Stimulated activated naive B cell treated with anti-CD40 and anti-IgM and Interleukin-4, amounts not matched to agents 10 μg/mL and 1 μg/mL and 100 μg/mL, for 72 hours (primary cell): ENCODE measurements around the gene PEX10.

Source experiments
- ATAC-seq, 2 donors: fragments of 150-1000 bp; cut with Tn5 transposase; replicated peaks; 2 replicates each; pipeline ENCODE4 v1.10.0; 2021; ENCODE audit warnings: moderate library complexity in 1 of 2
- DNase-seq: peaks from one replicate; pipeline ENCODE4 v3.0.0; 2021
- H3K27ac Mint-ChIP-seq: one replicate; pipeline ENCODE4 v1.8.0; 2022; ENCODE audit warnings: mild to moderate bottlenecking, mixed read lengths
- H3K27me3 Mint-ChIP-seq, 2 donors: one replicate each; pipeline ENCODE4 v1.8.0; 2022; ENCODE audit warnings: mixed read lengths in 2 of 2
- H3K36me3 Mint-ChIP-seq, 2 donors: one replicate each; pipeline ENCODE4 v1.8.0; 2022; ENCODE audit warnings: mixed read lengths in 2 of 2, mild to moderate bottlenecking in 1 of 2
- H3K4me1 Mint-ChIP-seq, 2 donors: one replicate each; pipeline ENCODE4 v1.8.0; 2022; ENCODE audit warnings: mixed read lengths in 2 of 2, mild to moderate bottlenecking in 1 of 2
- H3K4me3 Mint-ChIP-seq, 2 donors: one replicate each; pipeline ENCODE4 v1.8.0; 2022; ENCODE audit warnings: mild to moderate bottlenecking in 2 of 2, mixed read lengths in 2 of 2, moderate library complexity in 1 of 2
- H3K9me3 Mint-ChIP-seq, 2 donors: one replicate each; pipeline ENCODE4 v1.8.0; 2022; ENCODE audit warnings: mixed read lengths in 2 of 2, mild to moderate bottlenecking in 1 of 2

PEX10 gene

DNA sequence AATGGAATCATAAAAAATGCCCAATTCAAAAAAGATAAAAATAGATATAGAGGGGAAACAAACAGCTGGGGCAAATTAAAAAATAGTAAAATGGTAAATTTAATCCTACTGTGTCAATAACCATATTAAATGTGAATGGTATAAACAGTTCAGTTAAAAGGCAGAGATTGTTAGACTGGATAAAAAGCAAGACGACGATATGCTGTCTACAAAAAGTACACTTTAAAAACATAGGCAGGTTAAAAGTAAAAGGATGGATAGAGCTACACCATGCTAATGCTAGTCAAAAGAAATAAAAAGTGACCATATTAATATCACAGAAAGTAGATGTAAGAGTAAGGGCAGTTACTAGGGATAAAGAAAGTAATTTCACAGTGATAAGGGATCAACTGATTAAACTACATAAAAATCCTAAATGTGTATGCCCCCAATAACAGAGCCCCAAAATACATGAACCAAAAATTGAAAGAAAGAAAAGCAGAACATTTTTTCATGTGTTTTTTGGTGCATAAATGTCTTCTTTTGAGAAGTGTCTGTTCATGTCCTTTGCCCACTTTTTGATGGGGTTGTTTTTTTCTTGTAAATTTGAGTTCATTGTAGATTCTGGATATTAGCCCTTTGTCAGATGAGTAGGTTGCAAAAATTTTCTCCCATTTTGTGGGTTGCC lies 48.4 kb downstream of the PEX10 start:
- Mint-ChIP-seq H3K4me3 (no peak overlapping the region), H3K27me3 (no peaks in the 10 kb centered on the region), H3K27ac (no peak overlapping the region), H3K4me1 (no peaks in the 10 kb centered on the region), H3K36me3 (peaks cover 4 to 15% of the 10 kb centered on the region in 2 donors), H3K9me3 (peaks cover 0 to 7% of the 10 kb centered on the region in 2 donors)
- DNase-seq (no peak), ATAC-seq (no peak)

DNA sequence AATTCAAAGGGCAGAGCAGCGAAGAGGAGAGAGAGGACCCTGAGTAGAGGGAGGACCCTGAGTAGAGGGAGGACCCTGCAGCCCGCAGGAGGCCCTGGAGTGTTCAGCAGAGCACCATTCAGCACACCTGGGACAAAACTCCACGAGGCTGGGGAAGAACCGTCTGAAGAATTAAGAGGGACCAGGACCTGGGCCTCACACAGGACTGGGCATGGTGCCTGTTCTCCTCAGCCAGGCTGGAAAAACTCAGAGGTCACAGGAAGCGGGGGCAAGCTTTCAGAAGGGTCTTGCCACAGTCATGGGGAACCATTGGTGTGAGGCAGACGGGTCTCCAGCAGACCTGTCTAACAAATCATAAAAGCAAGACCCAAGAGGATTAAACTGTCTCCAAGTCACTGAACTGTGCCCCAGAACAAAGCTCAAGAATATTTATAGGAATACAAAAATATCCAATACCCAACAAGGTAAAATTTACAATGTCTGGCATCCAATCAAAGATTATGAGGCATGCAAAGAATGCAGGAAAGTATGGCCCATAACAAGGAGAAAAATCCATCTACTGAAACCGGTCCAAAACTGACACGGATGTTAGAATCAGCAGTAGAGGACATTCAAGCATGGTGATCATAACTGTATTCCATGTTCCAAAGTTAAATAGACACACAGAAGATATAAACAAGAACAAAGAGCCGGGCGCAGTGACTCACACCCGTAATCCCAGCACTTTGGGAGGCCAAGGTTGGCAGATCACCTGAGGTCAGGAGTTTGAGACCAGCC lies 51.6 kb downstream of the PEX10 start:
- no peak for ATAC-seq
- no peaks in the 10 kb centered on the region for H3K27me3 Mint-ChIP-seq
- no peak for DNase-seq
- no peak overlapping the region for H3K4me3 Mint-ChIP-seq
- H3K36me3 Mint-ChIP-seq = peaks cover 4 to 11% of the 10 kb centered on the region in 2 donors
- H3K27ac Mint-ChIP-seq = peak overlapping the region; percentile 76
- H3K9me3 Mint-ChIP-seq = peaks cover 0 to 7% of the 10 kb centered on the region in 2 donors
- no peaks in the 10 kb centered on the region for H3K4me1 Mint-ChIP-seq

DNA sequence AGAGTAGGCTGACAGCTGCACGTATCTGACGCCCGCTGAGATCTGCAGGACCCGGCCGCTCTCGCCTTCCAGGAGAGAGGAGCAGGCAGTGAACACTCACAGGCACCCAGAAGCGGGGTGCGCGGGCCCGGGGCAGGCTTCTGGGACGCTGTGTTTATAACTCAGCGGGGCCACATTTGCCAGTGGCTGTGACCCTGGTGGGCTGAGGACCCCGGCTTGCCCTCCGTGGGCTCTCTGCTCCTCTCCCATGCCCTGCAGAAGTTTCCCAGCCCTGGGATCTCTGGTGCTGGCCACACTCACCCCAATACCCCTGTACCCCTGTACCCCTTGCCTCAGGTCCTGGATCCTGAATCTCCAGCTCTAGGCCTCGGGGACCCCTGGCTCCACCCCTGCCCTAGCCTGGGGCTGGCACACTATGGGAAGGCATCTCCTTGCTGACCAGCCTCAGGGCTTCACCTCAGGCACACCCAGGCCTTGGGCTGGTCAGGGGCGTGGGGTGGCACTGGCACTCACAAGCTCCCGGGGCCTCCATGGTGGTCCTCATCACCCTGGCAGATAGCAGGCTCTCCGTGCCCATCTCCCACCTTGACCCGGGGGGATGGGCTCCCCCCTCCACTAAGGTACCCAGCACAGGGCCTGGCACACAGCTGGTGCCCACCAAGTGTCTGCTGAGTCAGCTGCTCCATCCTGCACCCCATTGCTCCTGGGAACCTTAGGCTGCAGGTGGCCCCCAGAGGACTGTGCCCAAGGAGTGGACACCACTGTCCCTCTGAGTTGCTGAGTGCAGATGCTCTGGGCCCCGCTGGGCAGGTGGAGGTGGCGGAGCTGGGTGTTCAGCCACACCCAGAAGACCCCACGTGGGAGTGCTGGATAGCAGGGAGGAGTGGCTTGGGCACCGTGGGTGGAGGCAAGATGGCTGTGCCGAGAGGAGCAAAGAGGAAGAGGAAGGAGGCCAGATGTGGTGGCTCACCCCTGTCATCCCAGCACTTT lies 53.4 kb downstream of the PEX10 start:
- no peak for ATAC-seq
- H3K4me3 Mint-ChIP-seq = no peak overlapping the region

DNA sequence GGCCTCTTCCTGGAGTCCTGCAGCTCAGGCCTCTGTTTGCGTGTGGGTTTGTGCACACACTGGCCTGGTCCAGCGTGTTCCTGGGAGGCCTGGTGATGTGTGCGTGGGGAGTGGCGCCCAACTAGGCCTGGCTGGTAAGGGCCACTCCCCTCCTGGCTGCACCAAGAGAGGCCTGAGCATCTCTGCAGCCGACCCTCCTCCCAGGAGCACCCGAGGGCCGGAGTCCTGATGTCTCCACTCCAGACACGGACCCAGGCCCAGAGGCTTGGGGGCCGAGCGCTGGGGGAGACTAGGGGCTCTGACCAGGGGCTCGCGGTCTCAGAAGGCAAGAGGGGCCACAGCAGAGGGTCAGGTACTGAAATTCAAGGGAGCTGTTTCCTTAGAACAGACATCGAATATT lies 54.3 kb downstream of the PEX10 start:
- no peak overlapping the region for H3K4me3 Mint-ChIP-seq
- peaks cover 4 to 6% of the 10 kb centered on the region in 2 donors for H3K36me3 Mint-ChIP-seq
- ATAC-seq = no peak
- no peak overlapping the region for H3K27ac Mint-ChIP-seq
- DNase-seq = no peak
- peaks cover 0 to 2% of the 10 kb centered on the region in 2 donors for H3K9me3 Mint-ChIP-seq
- H3K4me1 Mint-ChIP-seq = peaks cover 0 to 4% of the 10 kb centered on the region in 2 donors
- no peaks in the 10 kb centered on the region for H3K27me3 Mint-ChIP-seq

More for the DNA sequence above, 53.4 kb downstream of the PEX10 start:
- H3K9me3 Mint-ChIP-seq = peaks cover 0 to 5% of the 10 kb centered on the region in 2 donors
- H3K27me3 Mint-ChIP-seq = no peaks in the 10 kb centered on the region
- peaks cover 4 to 10% of the 10 kb centered on the region in 2 donors for H3K36me3 Mint-ChIP-seq
- no peaks in the 10 kb centered on the region for H3K4me1 Mint-ChIP-seq
- DNase-seq = no peak
- H3K27ac Mint-ChIP-seq = no peak overlapping the region

DNA sequence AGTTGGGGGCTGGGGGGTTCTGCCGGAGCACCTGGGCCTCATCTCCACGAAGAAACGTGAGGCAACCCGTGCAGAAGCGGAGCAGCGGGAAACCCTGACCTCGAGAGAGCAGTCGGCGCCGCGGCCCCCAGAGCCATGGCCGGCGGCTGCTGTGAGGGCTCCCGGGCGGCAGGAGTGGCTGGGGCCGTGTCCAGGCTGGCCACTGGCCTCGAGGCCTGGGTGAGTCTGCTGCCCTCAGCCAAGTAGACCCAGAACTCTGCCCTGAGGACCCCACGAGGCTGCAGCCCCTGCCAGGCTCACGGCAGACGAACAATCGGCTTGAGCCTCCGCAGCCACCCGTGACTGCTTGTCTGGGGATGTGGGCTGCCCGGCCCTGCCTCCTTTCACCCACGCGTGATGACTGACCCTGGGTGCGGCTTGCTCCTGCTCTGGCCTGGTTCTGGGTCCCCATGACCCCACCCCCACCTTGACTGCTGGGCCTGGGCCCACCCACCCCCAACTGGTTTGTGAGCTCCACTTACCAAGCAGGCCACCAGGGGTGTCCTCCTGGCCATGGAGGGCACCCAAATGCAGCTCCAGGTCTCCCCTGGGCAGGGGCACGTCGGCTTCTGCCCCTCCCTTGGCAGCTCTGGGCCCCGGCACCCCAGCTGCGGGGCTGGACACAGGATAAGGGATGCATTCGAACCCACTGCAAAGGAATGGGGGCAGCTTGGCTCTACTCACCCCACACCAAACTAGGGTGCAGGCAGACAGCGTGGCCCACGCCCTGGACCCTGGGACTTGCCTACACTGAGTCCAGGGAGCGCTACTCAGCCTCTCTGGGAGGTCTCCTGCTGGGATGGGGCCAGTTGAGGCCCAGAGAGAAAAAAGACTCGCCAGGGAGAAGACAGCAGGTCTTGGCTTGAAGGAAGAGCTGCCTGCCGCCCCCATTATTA lies 55.2 kb downstream of the PEX10 start:
- Mint-ChIP-seq H3K27me3 (no peaks in the 10 kb centered on the region), H3K4me3 (no peak overlapping the region), H3K9me3 (peaks cover 0 to under 1% of the 10 kb centered on the region in 2 donors), H3K36me3 (peaks cover 3 to 4% of the 10 kb centered on the region in 2 donors), H3K4me1 (peaks cover 0 to 4% of the 10 kb centered on the region in 2 donors), H3K27ac (no peak overlapping the region)
- no peak for DNase-seq
- no peak for ATAC-seq

DNA sequence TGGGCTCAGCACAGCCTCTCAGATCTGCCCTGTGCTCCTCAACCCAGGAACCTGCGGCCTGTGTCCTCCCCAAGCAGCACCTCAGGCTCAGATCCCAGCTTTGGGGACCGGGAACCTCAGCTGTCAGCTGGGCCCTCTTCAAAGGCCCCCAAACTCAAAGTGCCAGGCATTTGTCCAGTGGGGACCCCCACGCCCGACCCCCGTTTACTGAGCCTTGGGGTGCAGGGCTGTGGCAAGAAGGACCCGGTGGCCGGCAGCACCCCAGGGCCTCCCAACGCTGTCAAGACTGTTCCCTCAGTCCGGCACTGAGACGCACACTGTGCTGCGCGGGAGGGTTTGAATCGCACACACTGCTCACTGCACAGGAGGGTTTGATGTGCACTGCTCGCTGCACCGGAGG lies 56.0 kb downstream of the PEX10 start:
- no peak for ATAC-seq

DNA sequence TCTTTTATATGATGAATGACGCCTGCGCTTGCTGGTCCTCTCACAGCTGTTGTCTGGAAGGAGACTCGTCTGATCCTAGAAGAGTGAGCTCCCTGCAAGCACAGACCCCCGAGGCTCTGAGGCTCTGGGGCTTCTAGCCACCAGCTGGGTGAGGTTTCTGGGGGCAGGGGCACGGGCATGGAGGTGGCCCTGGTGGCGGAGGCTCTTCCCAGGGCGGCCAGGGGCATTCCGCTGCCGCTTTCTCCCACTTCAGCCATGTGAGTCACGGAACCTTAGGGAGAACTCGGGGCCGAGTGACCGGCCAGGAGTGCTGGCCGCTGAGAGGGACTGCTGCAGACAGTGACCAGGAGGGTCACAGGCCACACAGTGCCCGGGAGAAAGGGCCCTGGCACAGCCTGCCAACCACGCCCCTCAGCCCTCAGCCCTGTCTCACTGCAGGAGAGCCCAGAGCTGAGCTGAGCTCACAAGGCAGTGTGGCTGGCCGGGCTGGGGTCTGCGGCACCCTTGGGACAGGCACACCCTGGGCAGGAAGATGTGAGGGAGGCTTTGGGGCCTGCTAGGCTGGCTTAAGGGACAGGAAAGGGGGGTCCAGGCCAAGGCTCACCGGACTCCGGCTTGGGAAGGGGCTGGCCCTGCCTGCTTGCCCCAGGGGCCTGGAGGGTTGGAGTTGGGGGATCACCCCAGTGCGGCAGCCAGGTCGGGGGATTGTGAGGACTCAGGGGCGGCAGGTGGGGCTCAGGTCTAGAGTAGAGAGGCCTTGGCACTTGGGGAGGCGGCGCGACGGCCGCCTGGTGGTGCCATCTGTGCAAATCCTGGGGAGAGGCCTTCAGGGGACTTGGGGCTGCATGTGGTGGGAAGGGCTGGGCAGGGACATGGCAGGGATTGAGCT lies 56.7 kb downstream of the PEX10 start:
- Mint-ChIP-seq H3K4me3 (no peak overlapping the region), H3K27ac (peak overlapping the region; percentile 37), H3K36me3 (peaks cover 0 to 3% of the 10 kb centered on the region in 2 donors), H3K4me1 (peaks cover 0 to 4% of the 10 kb centered on the region in 2 donors), H3K9me3 (no peaks in the 10 kb centered on the region), H3K27me3 (no peaks in the 10 kb centered on the region)
- no peak for ATAC-seq
- DNase-seq = no peak

More for the DNA sequence above, 56.0 kb downstream of the PEX10 start:
- H3K27ac Mint-ChIP-seq = no peak overlapping the region
- no peak overlapping the region for H3K4me3 Mint-ChIP-seq
- no peaks in the 10 kb centered on the region for H3K9me3 Mint-ChIP-seq
- H3K27me3 Mint-ChIP-seq = no peaks in the 10 kb centered on the region
- peaks cover 0 to 3% of the 10 kb centered on the region in 2 donors for H3K36me3 Mint-ChIP-seq
- H3K4me1 Mint-ChIP-seq = peaks cover 0 to 4% of the 10 kb centered on the region in 2 donors
- no peak for DNase-seq

DNA sequence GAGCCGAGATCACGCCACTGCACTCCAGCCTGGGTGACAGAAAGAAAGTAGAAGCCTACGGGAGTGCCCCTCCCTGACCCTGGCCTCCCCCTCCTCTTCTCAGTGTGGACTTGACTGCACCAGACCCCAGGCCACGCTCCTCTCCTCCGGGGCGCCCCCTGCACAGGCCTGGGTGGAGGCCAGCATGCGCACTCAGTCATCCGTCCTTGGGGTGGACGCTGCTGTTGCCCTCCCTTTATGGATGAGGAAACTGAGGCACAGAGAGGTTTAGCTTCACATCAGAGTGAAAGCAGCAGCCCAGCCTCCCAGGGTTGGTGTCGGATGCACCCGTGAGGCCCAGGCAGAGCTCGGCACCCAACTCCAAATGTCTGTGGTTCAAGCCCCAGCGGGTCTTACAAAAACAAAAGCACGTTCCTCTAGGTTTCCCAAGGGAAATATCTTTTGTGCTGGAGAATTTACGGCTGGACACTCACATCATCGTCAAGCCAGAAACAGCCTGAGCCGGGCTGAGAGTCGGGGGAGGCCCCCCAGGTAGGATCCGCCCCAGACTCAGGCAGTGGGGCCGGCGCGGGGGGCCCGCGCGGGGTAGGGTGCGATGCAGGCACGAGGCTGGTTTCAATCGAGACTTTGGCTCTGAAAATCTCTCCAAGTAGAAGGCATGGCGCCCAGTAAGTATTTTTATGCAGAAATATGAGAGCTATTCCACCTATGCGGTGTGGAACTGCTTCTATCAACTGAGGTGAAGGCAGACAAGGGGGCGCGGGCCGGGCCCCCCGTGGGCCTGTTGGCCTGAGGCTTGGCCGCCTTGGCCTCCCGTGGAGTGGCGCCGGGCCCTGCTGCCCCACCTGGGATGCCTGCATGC lies 57.6 kb downstream of the PEX10 start:
- H3K4me3 Mint-ChIP-seq = no peak overlapping the region

More for the DNA sequence above, 57.6 kb downstream of the PEX10 start:
- H3K27me3 Mint-ChIP-seq = no peaks in the 10 kb centered on the region
- DNase-seq = no peak
- H3K9me3 Mint-ChIP-seq = no peaks in the 10 kb centered on the region
- peak overlapping the region; percentile 62 for H3K27ac Mint-ChIP-seq
- ATAC-seq = no peak
- H3K4me1 Mint-ChIP-seq = peaks cover 0 to 4% of the 10 kb centered on the region in 2 donors
- H3K36me3 Mint-ChIP-seq = peaks cover 0 to 3% of the 10 kb centered on the region in 2 donors
